ENCODE results near the gene ETDC.
A peak's percentile ranks its signal among the peaks of the same experiment; 100 is the strongest.
"Not testable (repeated sequence)": the region's sequence is repeated elsewhere in the genome, so short reads cannot be mapped to it uniquely, and the experiment has no call there.

ETDC gene

GRCh38 chrX:135309430-135309923 is at the start of gene ETDC:
TSS of gene ETDC (plus strand) at chrX:135309480. CDS start at chrX:135309480, 0 bp downstream.
- DNase-seq: no peak

GRCh38 chrX:135260976-135261375 is 48.3 kb upstream of the ETDC start:
- not testable (repeated sequence) for DNase-seq

- DNase-seq: not testable (repeated sequence)
These were observed 45.9 kb upstream of the ETDC start for GRCh38 chrX:135263376-135263775.

GRCh38 chrX:135264206-135264605 is 45.1 kb upstream of the ETDC start:
- no peak for DNase-seq

GRCh38 chrX:135273162-135273561 is 36.1 kb upstream of the ETDC start:
- DNase-seq: no peak

- DNase-seq: no peak
These were observed 33.3 kb upstream of the ETDC start for GRCh38 chrX:135275973-135276372.

- DNase-seq: no peak
These were observed 21.9 kb upstream of the ETDC start for GRCh38 chrX:135287266-135287823.

GRCh38 chrX:135295238-135295943 is 13.9 kb upstream of the ETDC start:
- no peak for DNase-seq

- DNase-seq: no peak
These were observed 13.4 kb upstream of the ETDC start for GRCh38 chrX:135295944-135296305.

GRCh38 chrX:135302269-135302873 is 6.9 kb upstream of the ETDC start:
- DNase-seq: no peak

- DNase-seq: no peak
These were observed 4.5 kb upstream of the ETDC start for GRCh38 chrX:135304741-135305140.

- DNase-seq: no peak
These were observed 2.1 kb upstream of the ETDC start for GRCh38 chrX:135307171-135307570.

GRCh38 chrX:135308345-135308855 is 880 bp upstream of the ETDC start:
- DNase-seq: no peak

GRCh38 chrX:135315864-135316263 is 6.6 kb downstream of the ETDC start:
- DNase-seq: no peak

- DNase-seq: no peak
These were observed 15.2 kb downstream of the ETDC start for GRCh38 chrX:135324463-135324862.

GRCh38 chrX:135325036-135325818 is 15.9 kb downstream of the ETDC start:
- DNase-seq: not testable (repeated sequence)

- no peak for DNase-seq
These were observed 18.0 kb downstream of the ETDC start for GRCh38 chrX:135327299-135327698.

- DNase-seq: no peak
These were observed 19.2 kb downstream of the ETDC start for GRCh38 chrX:135328421-135329005.

GRCh38 chrX:135330706-135331105 is 21.4 kb downstream of the ETDC start:
- no peak for DNase-seq

- DNase-seq: no peak
These were observed 22.2 kb downstream of the ETDC start for GRCh38 chrX:135331525-135331924.

- no peak for DNase-seq
These were observed 31.6 kb downstream of the ETDC start for GRCh38 chrX:135340831-135341230.

- DNase-seq: peak; percentile 20
These were observed 35.9 kb downstream of the ETDC start for GRCh38 chrX:135345107-135345589.

- DNase-seq: no peak
These were observed 37.7 kb downstream of the ETDC start for GRCh38 chrX:135346975-135347374.

All from NCI-H774 (cell line).